PC-9 (cell line): Measurements from ENCODE around the gene LSS. TPM values are rescaled to one million over a fixed set of nuclear protein-coding genes. Genes with fewer than 3 reads are reported as not detected.

ENCODE experiments used
- BruUV-seq: library from RNA; stranded (reverse); fragments of 400-500 nt; replicated peaks from 2 replicates; lab custom pipeline; 2021; lab: Mats Ljungman, UMichigan
- CTCF ChIA-PET: fragments of 300-600 bp; sonication (Branson Sonifier 250); formaldehyde crosslinking; loops from one replicate; lab custom pipeline; 2022; ENCODE audit warnings: antibody characterized with exemption; lab: Charles Lee
- POLR2A ChIA-PET: fragments of 300-600 bp; sonication (Branson Sonifier 250); formaldehyde crosslinking; loops from one replicate; lab custom pipeline; 2022; ENCODE audit warnings: antibody characterized with exemption; ENCODE audit not compliant: unreplicated experiment; lab: Charles Lee
- DNase-seq, 2 experiments: peaks; one replicate each; pipeline versions ENCODE4 v3.0.0 to v3.0.0-alpha.2; 2015 to 2022; ENCODE audit warnings: mixed read lengths in 1 of 2
- H2AFZ ChIP-seq: fragments of 200-600 bp; sonication (generic); 2 replicates; pipeline ENCODE4 v1.8.1; 2017; ENCODE audit warnings: antibody characterized with exemption
- H3F3A ChIP-seq: fragments of 200-600 bp; sonication (generic); 2 replicates; pipeline ENCODE4 v1.8.1; 2017; ENCODE audit warnings: antibody characterized with exemption, mild to moderate bottlenecking, low read depth; ENCODE audit not compliant: insufficient read depth
- H3K27ac ChIP-seq: fragments of 200-600 bp; sonication (generic); 2 replicates; pipeline ENCODE4 v1.6.1; 2016; ENCODE audit warnings: mixed run types
- H3K27me3 ChIP-seq: fragments of 200-600 bp; sonication (generic); 2 replicates; pipeline ENCODE4 v1.6.1; 2016; ENCODE audit warnings: low read depth, mixed run types; ENCODE audit not compliant: insufficient read depth
- H3K36me3 ChIP-seq: fragments of 200-600 bp; sonication (generic); 2 replicates; pipeline ENCODE4 v1.6.1; 2016; ENCODE audit warnings: low read depth, mixed run types
- H3K4me1 ChIP-seq: fragments of 200-600 bp; sonication (generic); replicated peaks from 2 replicates; pipeline ENCODE4 v1.6.1; 2016; ENCODE audit warnings: mixed run types; ENCODE audit not compliant: insufficient read depth
- H3K4me2 ChIP-seq: fragments of 200-600 bp; sonication (generic); 2 replicates; pipeline ENCODE4 v1.6.1; 2017; ENCODE audit warnings: mixed run types
- H3K4me3 ChIP-seq: fragments of 200-600 bp; sonication (generic); 2 replicates; pipeline ENCODE4 v1.6.1; 2016; ENCODE audit warnings: mixed run types
- H3K79me2 ChIP-seq: fragments of 200-600 bp; sonication (generic); 2 replicates; pipeline ENCODE4 v1.6.1; 2017; ENCODE audit warnings: low read depth, mixed run types
- H3K9me2 ChIP-seq: fragments of 200-600 bp; sonication (generic); 2 replicates; pipeline ENCODE4 v1.8.1; 2017; ENCODE audit warnings: mild to moderate bottlenecking; ENCODE audit not compliant: insufficient read depth
- H3K9me3 ChIP-seq: fragments of 200-600 bp; sonication (generic); 2 replicates; pipeline ENCODE4 v1.8.1; 2016; ENCODE audit warnings: low read depth; ENCODE audit not compliant: insufficient read depth
- H4K20me1 ChIP-seq: fragments of 200-600 bp; sonication (generic); 2 replicates; pipeline ENCODE4 v1.8.1; 2017; ENCODE audit not compliant: insufficient read depth
- EZH2 ChIP-seq: fragments of 200-600 bp; sonication (generic); IDR thresholded peaks from 2 replicates; pipeline ENCODE4 v1.8.0; 2017; ENCODE audit warnings: antibody characterized with exemption, low read depth
- intact Hi-C: fragments of 100-400 bp; cut with micrococcal nuclease; formaldehyde crosslinking; loops from one replicate; pipeline ENCODE4 v1.10.0; 2022; ENCODE audit not compliant: unreplicated experiment
- total RNA-seq: library from RNA; stranded (reverse); gene quantifications from 2 replicates; pipeline ENCODE4 v1.2.3, GENCODE V29; 2021
- TF ChIP-seq, protein P1 (sequence below): fragments of 200-600 bp; sonication (generic); conservative IDR thresholded peaks from 2 replicates; pipeline ENCODE4 v1.6.1; 2017; ENCODE audit warnings: mixed run types, antibody characterized with exemption, mild to moderate bottlenecking, moderate library complexity

The LSS gene
- total RNA-seq, 1 experiment from 2014 or later = 92.3 TPM

DNA sequence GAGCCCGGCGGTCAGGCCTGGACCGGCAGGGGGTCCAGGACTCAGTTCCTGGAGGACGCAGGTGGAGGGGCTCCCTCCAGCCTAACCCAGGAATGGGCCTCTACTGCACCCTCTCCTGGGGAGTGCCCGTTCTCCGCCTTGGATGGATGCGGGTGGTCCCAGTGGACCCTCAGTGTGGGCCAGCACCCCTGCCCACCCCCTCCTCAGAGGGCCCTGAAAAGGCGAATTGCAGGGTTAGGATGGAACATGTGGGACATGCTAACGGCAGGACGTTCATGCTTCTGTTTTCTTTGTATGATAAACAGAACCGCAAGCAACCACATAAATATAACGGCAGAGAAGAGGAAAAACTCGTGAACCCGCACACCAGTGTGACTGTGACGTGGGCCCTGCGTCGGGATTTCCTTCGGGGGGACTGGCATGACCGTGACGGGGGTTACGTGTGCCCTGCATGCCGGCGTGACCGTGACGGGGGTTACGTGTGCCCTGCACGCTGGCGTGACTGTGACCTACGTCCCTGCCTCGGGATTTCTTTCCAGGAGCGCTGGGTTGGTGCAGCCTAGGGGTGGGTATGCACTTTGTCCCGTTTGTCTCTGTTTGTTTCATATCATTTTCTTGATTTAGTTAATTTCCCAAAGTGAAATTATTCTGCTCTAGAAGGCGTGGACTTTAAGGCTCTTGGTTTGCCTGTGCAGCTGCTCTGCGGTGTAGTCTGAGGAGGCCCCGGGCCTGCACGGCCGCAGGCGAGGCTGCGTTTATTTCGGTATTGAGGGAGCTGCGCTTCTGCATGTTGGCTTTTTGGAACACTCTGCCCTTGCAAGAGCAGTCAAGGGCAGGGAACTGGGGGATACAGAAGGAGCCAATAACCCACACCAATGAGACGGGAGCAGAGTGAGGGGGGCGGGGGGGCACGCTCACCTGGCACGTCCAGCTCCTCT, 76.3 kb downstream of the LSS start:
- ChIA-PET CTCF (no interaction called here), POLR2A (no interaction called here)
- no peaks in the 10 kb centered on the region for H3K9me2 ChIP-seq
- no peak overlapping the region for H3K4me3 ChIP-seq
- no peak for DNase-seq
- H3K79me2 ChIP-seq = no peaks in the 10 kb centered on the region
- H2AFZ ChIP-seq = no peak overlapping the region
- no peaks in the 10 kb centered on the region for H3K9me3 ChIP-seq
- H3K36me3 ChIP-seq = no peaks in the 10 kb centered on the region
- H4K20me1 ChIP-seq = no peaks in the 10 kb centered on the region
- peaks cover 3% of the 10 kb centered on the region; the same call in 1 of the 2 replicates for H3F3A ChIP-seq
- intact Hi-C loops = no loop called here
- no peaks in the 10 kb centered on the region for H3K4me1 ChIP-seq
- no peak overlapping the region for H3K27ac ChIP-seq
- BruUV-seq = no TSS peak
- TF ChIP-seq EZH2 = no peak
- TF ChIP-seq, protein P1, sequence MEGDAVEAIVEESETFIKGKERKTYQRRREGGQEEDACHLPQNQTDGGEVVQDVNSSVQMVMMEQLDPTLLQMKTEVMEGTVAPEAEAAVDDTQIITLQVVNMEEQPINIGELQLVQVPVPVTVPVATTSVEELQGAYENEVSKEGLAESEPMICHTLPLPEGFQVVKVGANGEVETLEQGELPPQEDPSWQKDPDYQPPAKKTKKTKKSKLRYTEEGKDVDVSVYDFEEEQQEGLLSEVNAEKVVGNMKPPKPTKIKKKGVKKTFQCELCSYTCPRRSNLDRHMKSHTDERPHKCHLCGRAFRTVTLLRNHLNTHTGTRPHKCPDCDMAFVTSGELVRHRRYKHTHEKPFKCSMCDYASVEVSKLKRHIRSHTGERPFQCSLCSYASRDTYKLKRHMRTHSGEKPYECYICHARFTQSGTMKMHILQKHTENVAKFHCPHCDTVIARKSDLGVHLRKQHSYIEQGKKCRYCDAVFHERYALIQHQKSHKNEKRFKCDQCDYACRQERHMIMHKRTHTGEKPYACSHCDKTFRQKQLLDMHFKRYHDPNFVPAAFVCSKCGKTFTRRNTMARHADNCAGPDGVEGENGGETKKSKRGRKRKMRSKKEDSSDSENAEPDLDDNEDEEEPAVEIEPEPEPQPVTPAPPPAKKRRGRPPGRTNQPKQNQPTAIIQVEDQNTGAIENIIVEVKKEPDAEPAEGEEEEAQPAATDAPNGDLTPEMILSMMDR = no peak
- H3K4me2 ChIP-seq = no peak overlapping the region
- H3K27me3 ChIP-seq = no peaks in the 10 kb centered on the region

DNA sequence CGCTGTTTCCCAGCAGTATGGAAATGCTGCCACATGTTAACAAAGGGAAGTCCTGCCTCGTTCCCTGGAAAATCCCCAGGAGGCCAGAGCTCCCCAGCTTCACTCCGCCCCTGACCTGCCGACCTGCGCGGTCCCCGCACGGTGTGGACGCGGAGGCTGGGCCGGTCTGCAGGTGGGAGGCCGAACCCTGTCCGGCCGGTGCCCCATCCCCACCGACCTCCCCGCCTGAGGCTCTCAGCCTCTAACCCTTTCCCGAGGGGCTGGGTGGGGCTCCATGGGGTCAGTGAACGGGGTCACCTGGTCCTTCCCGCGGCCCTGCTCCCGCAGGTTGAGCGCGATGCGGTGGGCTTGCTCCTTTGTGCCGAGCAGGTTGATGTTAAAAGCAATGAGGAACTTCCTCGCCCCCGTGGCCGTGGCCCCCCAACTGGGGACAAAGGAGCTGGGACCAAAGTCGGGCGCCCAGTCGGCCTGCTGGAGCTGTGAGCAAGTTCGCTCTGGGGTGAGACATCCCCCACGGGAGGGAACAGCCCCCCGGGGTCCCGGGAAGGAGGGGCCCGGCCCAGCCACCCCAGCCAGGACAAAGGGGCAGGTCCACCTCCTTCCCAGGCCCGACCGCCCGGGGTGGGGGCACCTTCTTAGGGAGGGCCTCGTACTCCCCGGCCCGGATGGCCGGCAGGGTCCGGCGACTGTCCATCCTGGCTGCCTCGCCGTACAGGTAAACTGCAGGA, 77.1 kb downstream of the LSS start:
- Histone ChIP-seq H3K4me1 (no peaks in the 10 kb centered on the region), H3K27ac (no peak overlapping the region), H3K4me3 (no peak overlapping the region), H4K20me1 (no peaks in the 10 kb centered on the region), H3K27me3 (no peaks in the 10 kb centered on the region), H3K36me3 (no peaks in the 10 kb centered on the region), H2AFZ (no peak overlapping the region), H3K79me2 (no peaks in the 10 kb centered on the region), H3K9me2 (no peaks in the 10 kb centered on the region), H3K9me3 (no peaks in the 10 kb centered on the region), H3K4me2 (no peak overlapping the region), H3F3A (peaks cover 11% of the 10 kb centered on the region; the same call in 1 of the 2 replicates)
- ChIA-PET CTCF (no interaction called here), POLR2A (no interaction called here)
- intact Hi-C loops = no loop called here
- DNase-seq = no peak
- no peak for TF ChIP-seq EZH2
- TF ChIP-seq, protein P1 = no peak
- BruUV-seq = no TSS peak

DNA sequence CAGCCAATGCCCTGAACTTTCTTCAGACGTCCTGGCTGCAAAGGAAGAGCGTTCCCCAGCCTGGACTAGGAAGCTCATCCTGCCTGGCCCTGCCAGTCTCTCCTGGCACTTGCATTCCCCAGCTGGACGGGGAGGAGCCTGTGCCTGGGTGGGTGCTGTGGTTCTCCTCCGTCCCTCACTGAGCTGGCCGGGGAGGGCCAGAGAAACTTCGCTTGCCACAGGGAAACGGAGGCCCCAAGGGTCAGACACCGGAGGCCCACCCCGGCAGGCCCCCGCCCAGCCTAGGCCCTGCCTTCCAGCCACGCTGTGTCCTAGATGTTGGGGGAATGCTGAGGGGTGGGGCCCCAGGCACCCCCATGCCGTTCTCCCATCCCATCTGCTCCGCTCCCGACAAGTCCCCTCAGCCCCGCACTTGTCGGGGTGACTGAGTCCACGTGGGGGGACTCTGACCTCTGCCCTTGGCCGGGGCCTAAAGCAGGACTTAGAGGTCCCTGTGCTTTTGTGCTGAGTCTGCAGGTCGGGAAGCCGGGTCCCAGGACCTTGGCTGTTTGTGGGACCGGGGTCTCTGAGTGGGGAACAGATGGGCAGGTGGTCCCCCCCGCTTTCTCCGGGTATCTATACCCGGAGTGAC, 78.0 kb downstream of the LSS start:
- intact Hi-C loops = no loop called here
- H3F3A ChIP-seq = peaks cover 13% of the 10 kb centered on the region; the same call in 1 of the 2 replicates
- no peak for DNase-seq
- H4K20me1 ChIP-seq = no peaks in the 10 kb centered on the region
- H3K27me3 ChIP-seq = no peaks in the 10 kb centered on the region
- H3K4me1 ChIP-seq = no peaks in the 10 kb centered on the region
- CTCF ChIA-PET = no interaction called here
- BruUV-seq = no TSS peak
- no peak overlapping the region for H2AFZ ChIP-seq
- no peak for TF ChIP-seq EZH2
- TF ChIP-seq, protein P1 = no peak
- H3K36me3 ChIP-seq = no peaks in the 10 kb centered on the region
- H3K27ac ChIP-seq = no peak overlapping the region
- H3K9me2 ChIP-seq = no peaks in the 10 kb centered on the region
- POLR2A ChIA-PET = no interaction called here
- no peaks in the 10 kb centered on the region for H3K9me3 ChIP-seq
- no peak overlapping the region for H3K4me3 ChIP-seq
- no peak overlapping the region for H3K4me2 ChIP-seq
- no peaks in the 10 kb centered on the region for H3K79me2 ChIP-seq
